GM12878 (cell line): ENCODE measurements around the gene MT1H. TPM values are rescaled to one million over a fixed set of nuclear protein-coding genes. Genes with fewer than 3 reads are reported as not detected.

Source experiments
- ATAC-seq: fragments of 200-7000 bp; cut with Tn5 transposase; 3 replicates; pipeline ENCODE4 v1.9.1; 2020; ENCODE audit warnings: mild to moderate bottlenecking, moderate library complexity
- BruUV-seq: library from RNA; stranded (reverse); fragments of 400-500 nt; replicated peaks from 2 replicates; lab custom pipeline; 2021; lab: Mats Ljungman, UMichigan
- CTCF ChIA-PET: fragments of 300-600 bp; sonication (Branson Sonifier 250); formaldehyde crosslinking; extraction: SDS; loops from one replicate; lab custom pipeline; 2021; ENCODE audit warnings: inconsistent platforms; lab: Yijun Ruan, JAX
- POLR2A ChIA-PET: fragments of 350-600 bp; formaldehyde crosslinking; extraction: SDS; loops from one replicate; lab custom pipeline; 2021; ENCODE audit warnings: inconsistent platforms; lab: Charles Lee
- RAD21 ChIA-PET: fragments of 300-600 bp; sonication (Branson Sonifier 250); formaldehyde crosslinking; loops from one replicate; lab custom pipeline; 2023; ENCODE audit warnings: antibody characterized with exemption; ENCODE audit not compliant: unreplicated experiment; lab: Charles Lee
- SMC1A ChIA-PET: fragments of 300-600 bp; sonication (Branson Sonifier 250); formaldehyde crosslinking; loops from one replicate; lab custom pipeline; 2023; ENCODE audit not compliant: unreplicated experiment, uncharacterized antibody; lab: Charles Lee
- DNase-seq: peaks from one replicate; pipeline ENCODE4 v3.0.0-alpha.2; 2011; ENCODE audit warnings: low read depth, low spot score
- FAIRE-seq: peaks from 3 replicates; lab custom pipeline; 2011; peaks lifted over from hg19 to GRCh38; lab: Jason Lieb, UNC
- H2AFZ ChIP-seq: 2 replicates; pipeline ENCODE4 v1.6.0; 2011; ENCODE audit warnings: low read depth, low read length, control low read depth; ENCODE audit not compliant: control insufficient read depth
- H3K27ac ChIP-seq: 2 replicates; pipeline ENCODE4 v1.5.1; 2011; ENCODE audit warnings: control low read depth; ENCODE audit not compliant: control insufficient read depth, insufficient read depth
- H3K27me3 ChIP-seq, 2 experiments: replicated peaks in 1 of 2; 2 replicates each; pipeline versions ENCODE4 v1.6.0 to v1.6.1; 2011; ENCODE audit warnings: low read length in 1 of 2; ENCODE audit not compliant: control insufficient read depth in 2 of 2, insufficient read depth in 2 of 2
- H3K36me3 ChIP-seq, 2 experiments: 2 replicates each; pipeline ENCODE4 v1.5.1; 2011; ENCODE audit warnings: low read length in 1 of 2; ENCODE audit not compliant: control insufficient read depth in 2 of 2, insufficient read depth in 2 of 2
- H3K4me1 ChIP-seq: 2 replicates; pipeline ENCODE4 v1.6.1; 2011; ENCODE audit warnings: mild to moderate bottlenecking, low read length, moderate library complexity, mixed read lengths; ENCODE audit not compliant: control insufficient read depth, insufficient read depth
- H3K4me2 ChIP-seq: 2 replicates; pipeline ENCODE4 v1.6.0; 2011; ENCODE audit warnings: control low read depth; ENCODE audit not compliant: control insufficient read depth, insufficient read depth
- H3K4me3 ChIP-seq: fragments of 200-600 bp; sonication (generic); 2 replicates; pipeline ENCODE4 v1.5.1; 2016
- H3K79me2 ChIP-seq: 2 replicates; pipeline ENCODE4 v1.6.0; 2011; ENCODE audit warnings: low read length; ENCODE audit not compliant: control insufficient read depth, insufficient read depth
- H3K9ac ChIP-seq: 2 replicates; pipeline ENCODE4 v1.8.0; 2011; ENCODE audit warnings: low read length, control low read depth, mixed read lengths; ENCODE audit not compliant: control insufficient read depth, insufficient read depth
- H3K9me3 ChIP-seq: replicated peaks from 3 replicates; pipeline ENCODE4 v1.5.1; 2011; ENCODE audit warnings: mild to moderate bottlenecking, low read length; ENCODE audit not compliant: control insufficient read depth, insufficient read depth
- H4K20me1 ChIP-seq: 2 replicates; pipeline ENCODE4 v1.6.0; 2011; ENCODE audit not compliant: control insufficient read depth, insufficient read depth
- CUX1 ChIP-seq: IDR thresholded peaks from 2 replicates; pipeline ENCODE4 v1.6.1; 2012; ENCODE audit warnings: improper control_type of control experiment, low read depth, low read length; ENCODE audit not compliant: insufficient replicate concordance
- HDGF ChIP-seq: fragments of 450-650 bp; IDR thresholded peaks from 2 replicates; pipeline ENCODE4 v1.6.1; 2016; ENCODE audit warnings: antibody characterized with exemption
- IRF4 ChIP-seq: IDR thresholded peaks from 2 replicates; pipeline ENCODE4 v1.6.1; 2011; ENCODE audit warnings: low read depth, low read length
- NRF1 ChIP-seq: conservative IDR thresholded peaks from 2 replicates; pipeline ENCODE4 v1.6.1; 2011; ENCODE audit warnings: mild to moderate bottlenecking, low read depth, low read length, improper control_type of control experiment
- PAX5 ChIP-seq: IDR thresholded peaks from 2 replicates; pipeline ENCODE4 v1.6.1; 2011; ENCODE audit warnings: low read depth, low read length, borderline replicate concordance
- RBBP5 ChIP-seq: fragments of 200-600 bp; sonication (generic); conservative IDR thresholded peaks from 2 replicates; pipeline ENCODE4 v1.6.1; 2016
- WGBS: methylation state at CpG from one replicate; pipeline ENCODE4 v1.1.6; 2016; ENCODE audit warnings: low lambda C conversion rate; ENCODE audit not compliant: insufficient replicate concordance, insufficient coverage; ENCODE audit errors: missing lambda C conversion rate; 5-methylcytosine and 5-hydroxymethylcytosine counted together
- in situ Hi-C: fragments of 300-500 bp; cut with MboI; formaldehyde crosslinking; loops from 9 replicates; pipeline ENCODE4 v1.14.3; 2018; ENCODE audit warnings: mixed read lengths
- intact Hi-C: fragments of 100-400 bp; cut with micrococcal nuclease; formaldehyde crosslinking; loops from one replicate; pipeline ENCODE4 v1.14.2; 2022; ENCODE audit not compliant: unreplicated experiment
- polyA plus RNA-seq, 11 experiments: library from polyadenylated mRNA; depleted of rRNA in 4 of 11; unstranded in 6 of 11; stranded (reverse) in 5 of 11; fragments of >200 nt; fragmentation: Nextera tagmentation in 4 of 11; fragmentation: Illumina TruSeq in 1 of 11; extraction: Ambion mirVana in 4 of 11; extraction: Trizol in 1 of 11; gene quantifications; 1 replicate in 1 of 11; 2 replicates in 10 of 11; pipeline versions ENCODE4 v1.2.1 to v1.2.3, GENCODE V29; 2011 to 2016; ENCODE audit warnings: inconsistent platforms in 2 of 11, missing spikeins in 2 of 11, low read depth in 1 of 11
- total RNA-seq, 4 experiments: library from RNA; depleted of rRNA in 3 of 4; stranded (reverse); fragments of >200 nt in 3 of 4; fragmentation: Illumina TruSeq in 1 of 4; extraction: Trizol in 1 of 4; gene quantifications; 2 replicates each; pipeline versions ENCODE4 v1.2.1 to v1.2.3, GENCODE V29; 2013 to 2021
- TF ChIP-seq, protein P1 (sequence below): fragments of 450-650 bp; conservative IDR thresholded peaks from 2 replicates; pipeline ENCODE4 v1.6.1; 2017; ENCODE audit warnings: mild to moderate bottlenecking, moderate library complexity
- TF ChIP-seq, protein P2 (sequence below): fragments of 450-650 bp; formaldehyde crosslinking; IDR thresholded peaks from 2 replicates; pipeline ENCODE4 v1.4.0; 2020; ENCODE audit warnings: mild to moderate bottlenecking, moderate library complexity

Gene MT1H
- total and polyA plus RNA-seq, 10 of the 15 experiments (the other 5 are each of a cell fraction or from before 2014, with no cell fraction given) = 0.40 to 6.0 (median 1.1) TPM; not detected in 2

DNA sequence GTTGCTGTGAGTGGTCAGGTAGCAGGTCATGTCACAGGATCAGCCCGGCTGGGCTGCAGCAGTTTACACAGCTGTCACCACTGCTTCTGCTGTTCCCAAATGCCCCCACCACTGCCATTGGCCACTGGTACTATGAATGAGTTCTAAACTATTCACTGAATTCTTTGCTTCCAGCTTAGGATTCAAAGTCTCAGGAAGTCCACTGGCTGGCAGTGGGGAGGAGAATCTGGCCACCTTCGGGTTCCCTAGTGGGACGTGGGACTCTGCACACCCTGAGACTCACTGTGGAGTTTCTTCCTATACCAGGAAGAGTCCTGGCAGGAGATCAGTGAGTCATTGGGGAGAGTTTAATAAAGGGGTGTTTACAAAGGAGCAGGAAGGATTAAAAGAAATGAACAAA, 19.6 kb downstream of the MT1H start (continued):
- no peak for TF ChIP-seq IRF4
- no peak for TF ChIP-seq PAX5
- TF ChIP-seq, protein P1, sequence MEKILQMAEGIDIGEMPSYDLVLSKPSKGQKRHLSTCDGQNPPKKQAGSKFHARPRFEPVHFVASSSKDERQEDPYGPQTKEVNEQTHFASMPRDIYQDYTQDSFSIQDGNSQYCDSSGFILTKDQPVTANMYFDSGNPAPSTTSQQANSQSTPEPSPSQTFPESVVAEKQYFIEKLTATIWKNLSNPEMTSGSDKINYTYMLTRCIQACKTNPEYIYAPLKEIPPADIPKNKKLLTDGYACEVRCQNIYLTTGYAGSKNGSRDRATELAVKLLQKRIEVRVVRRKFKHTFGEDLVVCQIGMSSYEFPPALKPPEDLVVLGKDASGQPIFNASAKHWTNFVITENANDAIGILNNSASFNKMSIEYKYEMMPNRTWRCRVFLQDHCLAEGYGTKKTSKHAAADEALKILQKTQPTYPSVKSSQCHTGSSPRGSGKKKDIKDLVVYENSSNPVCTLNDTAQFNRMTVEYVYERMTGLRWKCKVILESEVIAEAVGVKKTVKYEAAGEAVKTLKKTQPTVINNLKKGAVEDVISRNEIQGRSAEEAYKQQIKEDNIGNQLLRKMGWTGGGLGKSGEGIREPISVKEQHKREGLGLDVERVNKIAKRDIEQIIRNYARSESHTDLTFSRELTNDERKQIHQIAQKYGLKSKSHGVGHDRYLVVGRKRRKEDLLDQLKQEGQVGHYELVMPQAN = no peak
- TF ChIP-seq RBBP5 = no peak
- TF ChIP-seq, protein P2, sequence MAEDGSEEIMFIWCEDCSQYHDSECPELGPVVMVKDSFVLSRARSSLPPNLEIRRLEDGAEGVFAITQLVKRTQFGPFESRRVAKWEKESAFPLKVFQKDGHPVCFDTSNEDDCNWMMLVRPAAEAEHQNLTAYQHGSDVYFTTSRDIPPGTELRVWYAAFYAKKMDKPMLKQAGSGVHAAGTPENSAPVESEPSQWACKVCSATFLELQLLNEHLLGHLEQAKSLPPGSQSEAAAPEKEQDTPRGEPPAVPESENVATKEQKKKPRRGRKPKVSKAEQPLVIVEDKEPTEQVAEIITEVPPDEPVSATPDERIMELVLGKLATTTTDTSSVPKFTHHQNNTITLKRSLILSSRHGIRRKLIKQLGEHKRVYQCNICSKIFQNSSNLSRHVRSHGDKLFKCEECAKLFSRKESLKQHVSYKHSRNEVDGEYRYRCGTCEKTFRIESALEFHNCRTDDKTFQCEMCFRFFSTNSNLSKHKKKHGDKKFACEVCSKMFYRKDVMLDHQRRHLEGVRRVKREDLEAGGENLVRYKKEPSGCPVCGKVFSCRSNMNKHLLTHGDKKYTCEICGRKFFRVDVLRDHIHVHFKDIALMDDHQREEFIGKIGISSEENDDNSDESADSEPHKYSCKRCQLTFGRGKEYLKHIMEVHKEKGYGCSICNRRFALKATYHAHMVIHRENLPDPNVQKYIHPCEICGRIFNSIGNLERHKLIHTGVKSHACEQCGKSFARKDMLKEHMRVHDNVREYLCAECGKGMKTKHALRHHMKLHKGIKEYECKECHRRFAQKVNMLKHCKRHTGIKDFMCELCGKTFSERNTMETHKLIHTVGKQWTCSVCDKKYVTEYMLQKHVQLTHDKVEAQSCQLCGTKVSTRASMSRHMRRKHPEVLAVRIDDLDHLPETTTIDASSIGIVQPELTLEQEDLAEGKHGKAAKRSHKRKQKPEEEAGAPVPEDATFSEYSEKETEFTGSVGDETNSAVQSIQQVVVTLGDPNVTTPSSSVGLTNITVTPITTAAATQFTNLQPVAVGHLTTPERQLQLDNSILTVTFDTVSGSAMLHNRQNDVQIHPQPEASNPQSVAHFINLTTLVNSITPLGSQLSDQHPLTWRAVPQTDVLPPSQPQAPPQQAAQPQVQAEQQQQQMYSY = no peak

GRCh38 chr16:56690420-56691122, 21.0 kb downstream of the MT1H start:
- no peak overlapping the region for H3K4me2 ChIP-seq
- H3K79me2 ChIP-seq = no peaks in the 10 kb centered on the region
- no peaks in the 10 kb centered on the region for H4K20me1 ChIP-seq
- WGBS = 55% methylated on average over 4 of the region's 4 CpGs
- ChIA-PET CTCF (interaction anchor here (0.7 to 1.4 kb wide), 2 partner anchors 95 to 114 kb away, joined by 3 to 4 read pairs; no protein-coding TSS in a partner anchor), RAD21 (interaction anchor here (0.7 kb wide), 1 partner anchor 65 kb away, joined by 4 read pairs; the partner anchor contains the start of gene MT1E), SMC1A (interaction anchor here (1.0 kb wide), 1 partner anchor 11 kb away, joined by 4 read pairs; no protein-coding TSS in a partner anchor), POLR2A (no interaction called here)
- H3K27me3 ChIP-seq = no peaks in the 10 kb centered on the region; a peak in 1 of 4 replicates
- H3K9me3 ChIP-seq = no peaks in the 10 kb centered on the region; the same call in 2 of the 3 replicates
- no peak overlapping the region for H3K27ac ChIP-seq
- ATAC-seq (no peak), FAIRE-seq (no peak), DNase-seq (no peak)
- intact Hi-C loops = no loop called here
- H3K9ac ChIP-seq = no peak overlapping the region
- H2AFZ ChIP-seq = no peak overlapping the region
- no peak overlapping the region for H3K4me3 ChIP-seq
- no peaks in the 10 kb centered on the region for H3K4me1 ChIP-seq
- BruUV-seq = no TSS peak
- H3K36me3 ChIP-seq = no peaks in the 10 kb centered on the region
- in situ Hi-C loops = loop anchor here (25.0 kb wide), 1 partner anchor 753 kb away; no protein-coding TSS in a partner anchor
- no peak for TF ChIP-seq NRF1
- no peak for TF ChIP-seq HDGF
- no peak for TF ChIP-seq CUX1
